NCI-H446 (cell line): Measurements from ENCODE around the gene SNTG2.

Experiments
- DNase-seq, 2 experiments: peaks; one replicate each; lab custom pipeline; 2025; lab: John Stamatoyannopoulos, UW

Gene SNTG2

GRCh38 chr2:953975-954686, 3.5 kb downstream of the SNTG2 start:
- no peak for DNase-seq

- no peak for DNase-seq
Measured at GRCh38 chr2:954687-955000, 4.0 kb downstream of the SNTG2 start.

GRCh38 chr2:955829-956731, 5.4 kb downstream of the SNTG2 start:
- DNase-seq, result no peak

GRCh38 chr2:959457-959856, 8.8 kb downstream of the SNTG2 start:
- DNase-seq, result no peak

GRCh38 chr2:960061-960736, 9.6 kb downstream of the SNTG2 start:
- no peak for DNase-seq

GRCh38 chr2:961786-962185, 11.1 kb downstream of the SNTG2 start:
- DNase-seq, result no peak

- DNase-seq, result no peak
Measured at GRCh38 chr2:963876-964275, 13.2 kb downstream of the SNTG2 start.

GRCh38 chr2:964562-964961, 13.9 kb downstream of the SNTG2 start:
- no peak for DNase-seq

GRCh38 chr2:965640-966147, 15.0 kb downstream of the SNTG2 start:
- DNase-seq, result no peak

GRCh38 chr2:973129-973528, 22.5 kb downstream of the SNTG2 start:
- no peak for DNase-seq

- DNase-seq, result no peak
Measured at GRCh38 chr2:974054-974453, 23.4 kb downstream of the SNTG2 start.

- no peak for DNase-seq
Measured at GRCh38 chr2:974502-974901, 23.9 kb downstream of the SNTG2 start.

- no peak for DNase-seq
Measured at GRCh38 chr2:975095-975494, 24.4 kb downstream of the SNTG2 start.

- DNase-seq, result no peak
Measured at GRCh38 chr2:979069-979928, 28.6 kb downstream of the SNTG2 start.

GRCh38 chr2:980176-980575, 29.5 kb downstream of the SNTG2 start:
- no peak for DNase-seq

- DNase-seq, result no peak
Measured at GRCh38 chr2:981258-981657, 30.6 kb downstream of the SNTG2 start.

- no peak for DNase-seq
Measured at GRCh38 chr2:981759-982158, 31.1 kb downstream of the SNTG2 start.

- no peak for DNase-seq
Measured at GRCh38 chr2:985317-985898, 34.8 kb downstream of the SNTG2 start.

GRCh38 chr2:987789-988188, 37.1 kb downstream of the SNTG2 start:
- DNase-seq, result no peak

- no peak for DNase-seq
Measured at GRCh38 chr2:989781-990467, 39.3 kb downstream of the SNTG2 start.

- no peak for DNase-seq
Measured at GRCh38 chr2:990970-991369, 40.3 kb downstream of the SNTG2 start.
